RPMI8226 (cell line): ENCODE results near the gene PLOD1.
"Not testable (repeated sequence)": the region's sequence is repeated elsewhere in the genome, so short reads cannot be mapped to it uniquely, and the experiment has no call there.

ENCODE experiments used
- DNase-seq: peaks from one replicate; pipeline ENCODE4 v3.0.0-alpha.2; 2015

The PLOD1 gene

DNA sequence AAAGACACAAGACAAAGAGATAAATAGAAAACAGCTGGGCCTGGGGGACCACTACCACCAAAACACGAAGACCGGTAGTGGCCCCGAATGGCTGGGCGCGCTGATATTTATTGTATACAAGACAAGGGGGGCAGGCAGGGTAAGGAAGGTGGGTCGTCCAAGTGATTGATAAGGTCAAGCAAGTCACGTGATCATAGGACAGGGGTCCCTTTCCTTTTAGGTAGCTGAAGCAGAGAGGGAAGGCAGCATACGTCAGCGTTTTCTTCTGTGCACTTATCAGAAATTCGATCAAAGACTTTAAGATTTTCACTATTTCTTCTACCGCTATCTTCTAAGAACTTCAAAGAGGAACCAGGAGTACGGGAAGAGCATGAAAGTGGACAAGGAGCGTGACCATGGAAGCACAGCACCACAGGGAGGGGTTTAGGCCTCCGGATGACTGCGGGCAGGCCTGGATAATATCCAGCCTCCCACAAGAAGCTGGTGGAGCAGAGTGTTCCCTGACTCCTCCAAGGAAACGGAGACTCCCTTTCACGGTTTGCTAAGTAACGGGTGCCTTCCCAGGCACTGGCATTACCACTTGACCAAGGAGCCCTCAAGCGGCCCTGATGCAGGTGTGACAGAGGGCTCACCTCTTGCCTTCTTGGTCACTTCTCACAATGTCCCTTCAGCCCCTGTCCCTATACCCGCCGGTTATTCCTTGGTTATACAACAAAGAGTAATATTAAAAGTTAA is 21.9 kb upstream of the PLOD1 start:
- not testable (repeated sequence) for DNase-seq

DNA sequence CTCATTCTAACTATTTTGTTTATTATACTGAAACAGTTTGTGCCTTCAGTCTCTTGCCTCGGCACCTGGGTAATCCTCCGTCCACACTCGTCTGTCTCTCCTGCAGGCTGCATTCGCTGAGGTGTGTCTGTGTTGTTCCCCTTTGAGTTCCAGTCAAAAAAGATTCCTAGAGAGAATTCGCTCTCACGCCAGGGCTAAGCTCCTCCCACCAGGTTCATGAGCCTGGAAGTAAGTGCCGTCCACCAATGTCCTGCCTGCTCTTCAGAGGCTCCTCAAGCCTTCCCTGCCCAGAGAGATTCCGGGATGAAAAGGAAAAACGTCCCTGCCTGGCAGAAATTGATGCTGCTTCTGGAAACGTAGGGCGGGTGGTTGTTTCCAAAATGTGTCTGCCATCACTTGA is 21.2 kb upstream of the PLOD1 start:
- no peak for DNase-seq

DNA sequence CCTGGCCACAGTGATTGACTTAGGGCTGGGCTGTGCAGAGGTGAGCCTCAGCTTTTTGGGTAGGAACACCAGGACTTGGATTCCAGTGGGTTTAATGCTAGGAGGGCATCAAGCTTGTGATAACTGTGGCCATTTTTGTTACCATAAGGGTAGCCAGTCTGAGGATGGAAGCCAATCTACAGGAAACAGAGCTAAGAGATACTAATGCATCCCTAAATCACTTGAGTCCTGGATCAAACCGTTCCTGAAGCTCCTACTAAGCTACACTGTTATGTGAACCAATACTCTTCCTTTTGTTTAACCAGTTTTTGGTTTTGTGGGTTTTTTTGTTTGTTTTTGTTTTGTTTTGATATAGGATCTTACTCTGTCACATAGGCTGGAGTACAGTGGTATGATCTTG is 20.5 kb upstream of the PLOD1 start:
- no peak for DNase-seq

GRCh38 chr1:11918799-11919519 is 15.6 kb upstream of the PLOD1 start:
- no peak for DNase-seq

GRCh38 chr1:11919621-11920020 is 14.9 kb upstream of the PLOD1 start:
- DNase-seq, result no peak

GRCh38 chr1:11920239-11920903 is 14.1 kb upstream of the PLOD1 start:
- no peak for DNase-seq

- DNase-seq, result no peak
Observed at GRCh38 chr1:11921022-11921421, 13.5 kb upstream of the PLOD1 start.

DNA sequence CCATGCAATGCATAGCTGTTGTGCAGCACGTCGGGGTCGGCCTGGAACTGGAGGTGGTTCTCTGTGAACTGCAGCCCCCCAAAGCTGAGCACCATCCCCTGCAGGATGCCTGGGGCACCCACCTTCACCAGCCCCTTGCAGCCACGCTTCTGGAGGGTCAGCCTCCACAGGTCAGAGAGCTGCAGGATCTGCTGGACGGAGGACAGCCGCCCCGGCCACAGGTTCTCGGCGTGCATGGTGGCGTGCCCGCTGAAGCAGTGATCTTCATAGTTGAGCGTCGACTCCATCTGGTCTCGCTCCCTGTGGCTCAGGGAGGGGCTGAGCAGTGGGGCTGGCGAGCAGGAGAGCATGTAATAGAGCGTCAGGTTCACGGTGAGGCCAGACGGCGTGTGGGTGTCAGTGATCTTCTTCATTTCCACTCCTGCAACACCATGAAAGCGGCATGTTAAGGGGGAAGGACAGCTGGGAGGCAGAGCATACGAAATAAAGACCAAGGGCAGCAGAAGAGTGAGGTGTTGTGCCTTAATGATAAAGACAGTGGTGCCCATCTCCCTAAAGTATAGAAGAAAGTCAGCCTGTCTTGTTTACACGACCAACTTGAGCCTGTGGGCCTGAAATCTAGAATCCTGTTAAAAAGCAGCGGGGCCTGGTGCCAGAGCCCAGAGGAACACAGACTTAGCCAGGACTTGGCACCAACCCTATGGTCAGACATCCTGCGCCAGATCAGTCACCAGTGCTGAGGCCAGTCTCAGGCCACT is 11.3 kb upstream of the PLOD1 start:
- DNase-seq, result no peak

- DNase-seq, result no peak
Observed at GRCh38 chr1:11923827-11924113, 10.7 kb upstream of the PLOD1 start.

GRCh38 chr1:11924334-11925195 is 10.0 kb upstream of the PLOD1 start:
- peak; percentile 45 for DNase-seq

DNA sequence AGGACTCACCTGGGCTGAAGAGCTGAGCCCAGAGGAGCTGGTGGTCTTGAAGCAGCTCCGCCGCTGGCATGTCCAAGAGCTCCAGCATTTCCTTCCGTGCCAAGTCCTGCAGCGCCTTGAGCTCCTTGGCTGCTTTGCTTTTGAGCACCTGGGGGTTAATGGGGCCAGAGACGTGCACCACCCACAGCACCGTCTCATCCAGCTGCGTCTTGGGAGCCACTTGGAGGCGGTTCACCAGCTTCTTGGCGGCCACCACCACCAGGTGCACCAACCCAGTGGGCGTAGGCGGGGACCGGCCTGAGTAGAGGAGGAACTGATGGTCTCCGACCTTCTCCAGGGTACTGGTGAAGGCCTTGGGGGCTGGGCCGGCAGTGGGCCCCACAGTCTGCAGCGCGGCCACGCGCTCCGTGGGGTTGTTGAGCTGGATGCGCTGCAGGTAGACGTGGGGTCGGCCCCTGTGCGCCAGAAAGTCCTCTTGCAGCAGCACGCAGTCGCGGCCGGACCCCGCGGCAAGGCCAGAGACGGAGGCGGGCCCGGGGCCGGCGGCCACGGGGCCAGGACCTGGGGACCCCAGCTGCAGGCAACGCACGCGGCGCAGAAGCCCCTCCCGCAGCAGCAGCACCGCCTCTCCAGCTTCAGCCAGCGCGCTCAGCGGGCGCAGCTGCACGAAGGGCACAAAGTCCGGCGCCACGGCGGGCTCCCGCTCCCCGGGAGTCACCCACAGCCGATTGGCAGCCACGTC is 9.2 kb upstream of the PLOD1 start:
- peak; percentile 41 for DNase-seq

- DNase-seq, result peak; percentile 12
Observed at GRCh38 chr1:11925938-11926292, 8.6 kb upstream of the PLOD1 start.

- peak; percentile 72 for DNase-seq
Observed at GRCh38 chr1:11927866-11928592, 6.5 kb upstream of the PLOD1 start.

- peak; percentile 92 for DNase-seq
Observed at GRCh38 chr1:11929849-11930248, 4.7 kb upstream of the PLOD1 start.

DNA sequence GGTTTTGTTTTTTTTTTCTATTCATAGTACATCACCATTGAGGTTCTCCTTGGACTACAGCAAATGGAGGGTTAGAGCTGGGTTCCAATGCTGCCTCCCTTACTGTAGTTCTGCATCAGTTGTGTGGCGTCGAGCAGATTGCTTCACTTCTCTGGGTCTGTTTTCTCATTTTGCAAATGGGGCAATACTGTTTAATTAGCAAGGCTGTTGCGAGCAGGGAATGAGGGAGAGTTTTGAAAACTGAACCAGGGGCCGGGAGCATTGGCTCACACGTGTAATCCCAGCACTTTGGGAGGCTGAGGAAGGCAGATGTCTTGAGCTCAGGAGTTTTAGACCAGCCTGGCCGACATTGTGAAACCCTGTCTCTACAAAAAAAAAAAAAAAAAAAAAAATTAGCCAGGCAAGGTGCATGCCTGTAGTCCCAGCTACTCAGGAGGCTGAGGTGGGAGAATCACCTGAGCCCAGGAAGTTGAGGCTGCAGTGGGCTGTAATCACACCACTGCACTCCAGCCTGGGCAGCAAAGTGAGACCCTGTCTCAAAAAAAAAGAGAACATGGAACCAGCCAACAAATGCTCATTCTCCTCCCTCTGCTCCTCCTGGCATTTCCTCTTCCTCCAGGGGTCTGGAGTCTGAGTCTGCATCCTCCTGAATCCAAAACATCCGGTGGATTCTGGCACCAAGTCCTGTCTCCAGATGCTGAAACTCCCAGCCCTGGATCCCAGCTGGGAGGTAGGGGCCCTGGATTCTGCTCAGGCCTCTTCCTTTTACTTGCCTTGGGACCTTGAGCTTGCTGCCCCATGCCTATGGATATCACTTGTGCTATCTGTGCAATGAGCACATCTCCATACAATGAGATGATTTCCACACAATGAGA is 3.7 kb upstream of the PLOD1 start:
- peak; percentile 20 for DNase-seq

GRCh38 chr1:11931845-11932244 is 2.7 kb upstream of the PLOD1 start:
- DNase-seq, result no peak

GRCh38 chr1:11935057-11935412 is 518 bp downstream of the PLOD1 start:
- DNase-seq, result no peak

- DNase-seq, result not testable (repeated sequence)
Observed at GRCh38 chr1:11935733-11936132, 1.2 kb downstream of the PLOD1 start.

- DNase-seq, result no peak
Observed at GRCh38 chr1:11938722-11939526, 4.4 kb downstream of the PLOD1 start.
